Vagina (tissue), 2 donors: ENCODE data around the gene KRT24.

Experiments used
- POLR2A ChIP-seq, 2 donors: fragments of 450-650 bp; IDR thresholded peaks; one replicate each; pipeline ENCODE4 v1.6.1; 2017; ENCODE audit warnings: antibody characterized with exemption in 2 of 2, mild to moderate bottlenecking in 2 of 2, moderate library complexity in 2 of 2
- POLR2AphosphoS5 ChIP-seq, 2 donors: sonication (generic); formaldehyde crosslinking; IDR thresholded peaks; one replicate each; pipeline ENCODE4 v1.9.0; 2017; ENCODE audit warnings: antibody characterized with exemption in 2 of 2, mild to moderate bottlenecking in 2 of 2, low read depth in 1 of 2; ENCODE audit not compliant: insufficient read depth in 1 of 2
- TF ChIP-seq, protein P1 (sequence below), 3 experiments: fragments of 450-650 bp in 2 of 3; fragments of 200-600 bp in 1 of 3; sonication (generic) in 1 of 3; IDR thresholded peaks; one replicate each; pipeline ENCODE4 v1.5.1; 2017 to 2019; ENCODE audit warnings: antibody characterized with exemption in 3 of 3, mild to moderate bottlenecking in 2 of 3, moderate library complexity in 2 of 3

DNA sequence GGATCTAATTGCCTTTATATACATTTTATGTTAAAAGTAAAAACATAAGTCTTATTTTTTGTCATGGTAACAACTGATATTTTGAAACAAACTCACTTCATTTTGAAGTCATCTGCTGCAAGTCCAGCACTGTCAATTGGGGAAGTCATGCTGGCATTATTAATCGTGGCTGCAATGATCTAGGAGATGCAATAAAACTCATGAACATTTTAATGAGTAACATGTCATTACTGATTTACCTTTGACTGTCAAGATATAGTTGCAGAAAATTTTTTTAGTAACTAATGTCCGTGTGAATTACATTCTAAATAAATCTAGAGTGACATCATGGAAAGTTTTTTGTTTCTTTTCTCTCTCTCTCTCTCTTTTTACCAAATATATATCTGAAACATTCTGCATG is 17.3 kb upstream of the KRT24 start:
- TF ChIP-seq, protein P1, sequence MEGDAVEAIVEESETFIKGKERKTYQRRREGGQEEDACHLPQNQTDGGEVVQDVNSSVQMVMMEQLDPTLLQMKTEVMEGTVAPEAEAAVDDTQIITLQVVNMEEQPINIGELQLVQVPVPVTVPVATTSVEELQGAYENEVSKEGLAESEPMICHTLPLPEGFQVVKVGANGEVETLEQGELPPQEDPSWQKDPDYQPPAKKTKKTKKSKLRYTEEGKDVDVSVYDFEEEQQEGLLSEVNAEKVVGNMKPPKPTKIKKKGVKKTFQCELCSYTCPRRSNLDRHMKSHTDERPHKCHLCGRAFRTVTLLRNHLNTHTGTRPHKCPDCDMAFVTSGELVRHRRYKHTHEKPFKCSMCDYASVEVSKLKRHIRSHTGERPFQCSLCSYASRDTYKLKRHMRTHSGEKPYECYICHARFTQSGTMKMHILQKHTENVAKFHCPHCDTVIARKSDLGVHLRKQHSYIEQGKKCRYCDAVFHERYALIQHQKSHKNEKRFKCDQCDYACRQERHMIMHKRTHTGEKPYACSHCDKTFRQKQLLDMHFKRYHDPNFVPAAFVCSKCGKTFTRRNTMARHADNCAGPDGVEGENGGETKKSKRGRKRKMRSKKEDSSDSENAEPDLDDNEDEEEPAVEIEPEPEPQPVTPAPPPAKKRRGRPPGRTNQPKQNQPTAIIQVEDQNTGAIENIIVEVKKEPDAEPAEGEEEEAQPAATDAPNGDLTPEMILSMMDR (IDR thresholded peaks at IDR 0.05): no peak
- TF ChIP-seq POLR2A (IDR thresholded peaks at IDR 0.05) (no peak), POLR2AphosphoS5 (IDR thresholded peaks at IDR 0.05; ENCODE audit: insufficient read depth in 1 of 2, low read depth in 1 of 2) (no peak)
